HCT116 (cell line): ENCODE data around the gene ITPRIPL1. TPM values are rescaled to one million over a fixed set of nuclear protein-coding genes. Genes with fewer than 3 reads are reported as not detected.

Experiments
- ATAC-seq: fragments of 200-7000 bp; cut with Tn5 transposase; 2 replicates; pipeline ENCODE4 v1.9.1; 2020; ENCODE audit warnings: mild to moderate bottlenecking, moderate library complexity
- BruUV-seq: library from RNA; stranded (reverse); fragments of 400-500 nt; replicated peaks from 2 replicates; lab custom pipeline; 2021; lab: Mats Ljungman, UMichigan
- CTCF ChIA-PET: fragments of 300-600 bp; sonication (Branson Sonifier 250); formaldehyde crosslinking; loops from one replicate; lab custom pipeline; 2021; ENCODE audit warnings: antibody characterized with exemption; lab: Charles Lee
- POLR2A ChIA-PET: fragments of 300-600, 350-600 bp; sonication (Branson Sonifier 250); formaldehyde crosslinking; loops from one replicate; lab custom pipeline; 2021; ENCODE audit warnings: antibody characterized with exemption; lab: Charles Lee
- RAD21 ChIA-PET, 2 experiments: fragments of 300-600 bp; sonication (Branson Sonifier 250); formaldehyde crosslinking; loops; one replicate each; lab custom pipeline; 2023; ENCODE audit warnings: low total read pairs in 2 of 2; ENCODE audit not compliant: uncharacterized antibody in 2 of 2, unreplicated experiment in 2 of 2, low non-redundant PET in 1 of 2; lab: Charles Lee
- DNase-seq: peaks from one replicate; pipeline ENCODE4 v3.0.0-alpha.2; 2010; ENCODE audit warnings: low read depth, low spot score
- H2AFZ ChIP-seq: fragments of 200-600 bp; shearing (Covaris generic), sonication (generic); 2 replicates; pipeline ENCODE4 v1.6.1; 2017; ENCODE audit warnings: low read depth, mixed run types, mixed read lengths, antibody characterized with exemption, low read length; ENCODE audit not compliant: poor library complexity, severe bottlenecking
- H3K27ac ChIP-seq: 2 replicates; pipeline ENCODE4 v1.5.1; 2012; ENCODE audit warnings: low read depth, low read length
- H3K27me3 ChIP-seq: fragments of 200-600 bp; sonication (generic); 2 replicates; pipeline ENCODE4 v1.6.1; 2016; ENCODE audit warnings: mixed run types, low read length, mixed read lengths; ENCODE audit not compliant: insufficient read depth
- H3K36me3 ChIP-seq, 2 experiments: fragments of 200-500 bp in 1 of 2; fragments of 200-600 bp in 1 of 2; sonication (Bioruptor generic) in 1 of 2; sonication (generic) in 1 of 2; 2 replicates each; pipeline versions ENCODE4 v1.5.1 to v1.6.1; 2014 to 2016; ENCODE audit warnings: low read length in 2 of 2, inconsistent platforms in 1 of 2, mixed read lengths in 1 of 2, mixed run types in 1 of 2; ENCODE audit not compliant: insufficient read depth in 2 of 2, control insufficient read depth in 1 of 2
- H3K4me1 ChIP-seq, 2 experiments: fragments of 200-600 bp in 1 of 2; sonication (generic) in 1 of 2; 2 replicates each; pipeline versions ENCODE4 v1.5.1 to v1.6.1; 2012 to 2017; ENCODE audit warnings: low read length in 2 of 2, inconsistent platforms in 1 of 2, mild to moderate bottlenecking in 1 of 2, mixed read lengths in 1 of 2, mixed run types in 1 of 2, moderate library complexity in 1 of 2; ENCODE audit not compliant: insufficient read depth in 2 of 2, control insufficient read depth in 1 of 2
- H3K4me2 ChIP-seq: fragments of 200-600 bp; sonication (generic); 2 replicates; pipeline ENCODE4 v1.6.1; 2017; ENCODE audit warnings: mixed run types, low read length, mixed read lengths
- H3K4me3 ChIP-seq, 2 experiments: fragments of 200-600 bp in 1 of 2; sonication (generic) in 1 of 2; replicated peaks in 1 of 2; 2 replicates each; pipeline ENCODE4 v1.5.1; 2011 to 2016; ENCODE audit warnings: low read length in 2 of 2, control low read depth in 1 of 2, low read depth in 1 of 2, mild to moderate bottlenecking in 1 of 2, mixed read lengths in 1 of 2, mixed run types in 1 of 2
- H3K79me2 ChIP-seq: fragments of 200-600 bp; sonication (generic); 2 replicates; pipeline ENCODE4 v1.6.1; 2017; ENCODE audit warnings: mild to moderate bottlenecking, mixed run types, low read length, moderate library complexity, mixed read lengths; ENCODE audit not compliant: insufficient read depth
- H3K9ac ChIP-seq: fragments of 200-600 bp; sonication (generic); 2 replicates; pipeline ENCODE4 v1.6.1; 2016; ENCODE audit warnings: low read length, mixed read lengths
- H3K9me2 ChIP-seq: fragments of 200-600 bp; sonication (generic), shearing (Covaris generic); 2 replicates; pipeline ENCODE4 v1.6.1; 2017; ENCODE audit warnings: mixed run types, mild to moderate bottlenecking, moderate library complexity; ENCODE audit not compliant: insufficient read depth
- H3K9me3 ChIP-seq, 2 experiments: fragments of 200-500 bp in 1 of 2; fragments of 200-600 bp in 1 of 2; sonication (Bioruptor generic) in 1 of 2; sonication (generic) in 1 of 2; 2 replicates each; pipeline ENCODE4 v1.6.1; 2014 to 2017; ENCODE audit warnings: low read length in 2 of 2, mixed read lengths in 2 of 2, inconsistent platforms in 1 of 2, low read depth in 1 of 2, mild to moderate bottlenecking in 1 of 2, mixed run types in 1 of 2, moderate library complexity in 1 of 2; ENCODE audit not compliant: control insufficient read depth in 1 of 2, insufficient read depth in 1 of 2
- H4K20me1 ChIP-seq: fragments of 200-600 bp; sonication (generic), shearing (Covaris generic); 2 replicates; pipeline ENCODE4 v1.6.1; 2017; ENCODE audit warnings: mixed run types, mild to moderate bottlenecking, moderate library complexity; ENCODE audit not compliant: insufficient read depth
- CBX3 ChIP-seq: IDR thresholded peaks from 2 replicates; pipeline ENCODE4 v1.6.1; 2012; ENCODE audit warnings: low read depth
- ELF1 ChIP-seq: IDR thresholded peaks from 2 replicates; pipeline ENCODE4 v1.6.1; 2012; ENCODE audit warnings: low read depth, borderline replicate concordance
- EZH2phosphoT487 ChIP-seq: fragments of 200-600 bp; IDR thresholded peaks from 2 replicates; pipeline ENCODE4 v1.6.1; 2018; ENCODE audit warnings: antibody characterized with exemption, borderline replicate concordance
- POLR2A ChIP-seq: IDR thresholded peaks from 2 replicates; pipeline ENCODE4 v1.7.0; 2011; ENCODE audit warnings: borderline replicate concordance; ENCODE audit not compliant: insufficient read depth, insufficient read length; ENCODE audit errors: extremely low read depth
- POLR2AphosphoS5 ChIP-seq: IDR thresholded peaks from 2 replicates; pipeline ENCODE4 v1.6.1; 2011; ENCODE audit warnings: mild to moderate bottlenecking, low read depth, low read length, moderate library complexity
- RAD21 ChIP-seq: IDR thresholded peaks from 2 replicates; pipeline ENCODE4 v1.6.1; 2012; ENCODE audit warnings: low read depth, mild to moderate bottlenecking
- SIN3A ChIP-seq: IDR thresholded peaks from 2 replicates; pipeline ENCODE4 v1.6.1; 2012; ENCODE audit warnings: low read depth
- SRF ChIP-seq: IDR thresholded peaks from 2 replicates; pipeline ENCODE4 v1.6.1; 2012; ENCODE audit warnings: low read depth
- YY1 ChIP-seq: IDR thresholded peaks from 2 replicates; pipeline ENCODE4 v1.6.1; 2011; ENCODE audit warnings: low read length, low read depth, moderate library complexity, mild to moderate bottlenecking; ENCODE audit not compliant: insufficient replicate concordance; ENCODE audit errors: extremely low read depth
- ZFX ChIP-seq: fragments of 450-650 bp; IDR thresholded peaks from 2 replicates; pipeline ENCODE4 v1.6.1; 2017
- intact Hi-C: fragments of 100-400 bp; cut with micrococcal nuclease; formaldehyde crosslinking; loops from 2 replicates; pipeline ENCODE4 v1.10.0; 2022
- total RNA-seq: library from RNA; stranded (reverse); gene quantifications from one replicate; pipeline ENCODE4 v1.2.1, GENCODE V29; 2021; ENCODE audit not compliant: unreplicated experiment
- TF ChIP-seq, protein P1 (sequence below): IDR thresholded peaks from 2 replicates; pipeline ENCODE4 v1.6.1; 2012; ENCODE audit warnings: low read depth
- TF ChIP-seq, protein P2 (sequence below): IDR thresholded peaks from 2 replicates; pipeline ENCODE4 v1.6.1; 2012

The ITPRIPL1 gene
- total RNA-seq, 1 experiment from 2014 or later, result 12.4 TPM

DNA sequence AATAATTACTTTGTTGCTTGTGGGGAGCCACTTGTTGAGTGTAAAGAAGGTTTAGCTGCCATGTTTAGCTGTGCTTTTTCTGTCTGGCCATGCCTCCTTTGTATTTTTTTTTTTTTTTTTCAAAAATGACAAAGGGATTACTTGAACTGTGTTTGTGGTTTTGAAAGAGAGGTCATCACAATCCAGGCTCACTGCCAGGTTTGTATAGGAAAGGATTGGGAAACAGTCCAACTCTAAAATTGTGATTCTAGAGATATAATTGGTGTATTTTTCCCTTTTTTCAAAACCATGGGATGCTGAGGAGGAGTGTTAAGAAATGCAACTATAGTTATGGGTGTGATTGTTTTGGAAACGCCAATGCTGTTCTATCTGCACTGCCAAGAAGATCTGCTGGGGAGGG, 4.3 kb downstream of the ITPRIPL1 start:
- TF ChIP-seq ELF1, result no peak
- no peak for TF ChIP-seq POLR2AphosphoS5
- TF ChIP-seq SIN3A, result no peak
- TF ChIP-seq, protein P1, sequence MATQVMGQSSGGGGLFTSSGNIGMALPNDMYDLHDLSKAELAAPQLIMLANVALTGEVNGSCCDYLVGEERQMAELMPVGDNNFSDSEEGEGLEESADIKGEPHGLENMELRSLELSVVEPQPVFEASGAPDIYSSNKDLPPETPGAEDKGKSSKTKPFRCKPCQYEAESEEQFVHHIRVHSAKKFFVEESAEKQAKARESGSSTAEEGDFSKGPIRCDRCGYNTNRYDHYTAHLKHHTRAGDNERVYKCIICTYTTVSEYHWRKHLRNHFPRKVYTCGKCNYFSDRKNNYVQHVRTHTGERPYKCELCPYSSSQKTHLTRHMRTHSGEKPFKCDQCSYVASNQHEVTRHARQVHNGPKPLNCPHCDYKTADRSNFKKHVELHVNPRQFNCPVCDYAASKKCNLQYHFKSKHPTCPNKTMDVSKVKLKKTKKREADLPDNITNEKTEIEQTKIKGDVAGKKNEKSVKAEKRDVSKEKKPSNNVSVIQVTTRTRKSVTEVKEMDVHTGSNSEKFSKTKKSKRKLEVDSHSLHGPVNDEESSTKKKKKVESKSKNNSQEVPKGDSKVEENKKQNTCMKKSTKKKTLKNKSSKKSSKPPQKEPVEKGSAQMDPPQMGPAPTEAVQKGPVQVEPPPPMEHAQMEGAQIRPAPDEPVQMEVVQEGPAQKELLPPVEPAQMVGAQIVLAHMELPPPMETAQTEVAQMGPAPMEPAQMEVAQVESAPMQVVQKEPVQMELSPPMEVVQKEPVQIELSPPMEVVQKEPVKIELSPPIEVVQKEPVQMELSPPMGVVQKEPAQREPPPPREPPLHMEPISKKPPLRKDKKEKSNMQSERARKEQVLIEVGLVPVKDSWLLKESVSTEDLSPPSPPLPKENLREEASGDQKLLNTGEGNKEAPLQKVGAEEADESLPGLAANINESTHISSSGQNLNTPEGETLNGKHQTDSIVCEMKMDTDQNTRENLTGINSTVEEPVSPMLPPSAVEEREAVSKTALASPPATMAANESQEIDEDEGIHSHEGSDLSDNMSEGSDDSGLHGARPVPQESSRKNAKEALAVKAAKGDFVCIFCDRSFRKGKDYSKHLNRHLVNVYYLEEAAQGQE, result no peak
- no peak for TF ChIP-seq ZFX
- no peak for TF ChIP-seq CBX3
- no peak for TF ChIP-seq SRF
- TF ChIP-seq POLR2A, result no peak
- no peak for TF ChIP-seq RAD21
- no peak for TF ChIP-seq EZH2phosphoT487
- no peak for TF ChIP-seq YY1
- TF ChIP-seq, protein P2, sequence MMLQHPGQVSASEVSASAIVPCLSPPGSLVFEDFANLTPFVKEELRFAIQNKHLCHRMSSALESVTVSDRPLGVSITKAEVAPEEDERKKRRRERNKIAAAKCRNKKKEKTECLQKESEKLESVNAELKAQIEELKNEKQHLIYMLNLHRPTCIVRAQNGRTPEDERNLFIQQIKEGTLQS, result no peak
- Histone ChIP-seq H3K4me2 (peak overlapping the region; percentile 6; the same call in 1 of the 2 replicates), H3K9me2 (no peaks in the 10 kb centered on the region), H3K9me3 (no peaks in the 10 kb centered on the region), H4K20me1 (no peaks in the 10 kb centered on the region), H3K36me3 (peaks cover 3 to 23% of the 10 kb centered on the region in 2 experiments; a peak in 2 of 4 replicates), H3K27ac (no peak overlapping the region), H3K27me3 (no peaks in the 10 kb centered on the region), H3K4me1 (peaks cover 7 to 22% of the 10 kb centered on the region in 2 experiments), H3K4me3 (no peak overlapping the region), H3K9ac (no peak overlapping the region), H2AFZ (no peak overlapping the region), H3K79me2 (peaks cover 24% of the 10 kb centered on the region; the same call in 1 of the 2 replicates)
- ChIA-PET POLR2A (no interaction called here), RAD21 (no interaction called here), CTCF (no interaction called here)
- DNase-seq, result no peak
- no peak for ATAC-seq
- intact Hi-C loops, result no loop called here
- no TSS peak for BruUV-seq
